Fibroblast of skin of scalp (primary cell): ENCODE data around the gene LCOR. TPM values are rescaled to one million over a fixed set of nuclear protein-coding genes. Genes with fewer than 3 reads are reported as not detected.
"Not testable (repeated sequence)": the region's sequence is repeated elsewhere in the genome, so short reads cannot be mapped to it uniquely, and the experiment has no call there.

Experiments used
- DNase-seq: peaks from one replicate; pipeline ENCODE4 v3.0.0-alpha.2; 2013
- polyA plus RNA-seq, 2 experiments: library from polyadenylated mRNA; unstranded; fragments of 120-200 nt; gene quantifications; one replicate each; pipeline ENCODE4 v1.2.1, GENCODE V29; 2013; ENCODE audit not compliant: insufficient read length in 2 of 2

LCOR gene
- polyA plus RNA-seq (2013, experiment 1 of 2; ENCODE audit: insufficient read length) = 7.8 TPM
- 10.6 TPM for polyA plus RNA-seq (2013, experiment 2 of 2; ENCODE audit: insufficient read length)

- DNase-seq = peak; percentile 96
Measured at GRCh38 chr10:96831867-96832720, at the start of gene LCOR. LCOR (plus strand) TSS chr10:96832298; CDS start chr10:96949058, 116,760 bp downstream.

- DNase-seq = no peak
Measured at GRCh38 chr10:96784253-96784652, 47.8 kb upstream of the LCOR start.

DNA sequence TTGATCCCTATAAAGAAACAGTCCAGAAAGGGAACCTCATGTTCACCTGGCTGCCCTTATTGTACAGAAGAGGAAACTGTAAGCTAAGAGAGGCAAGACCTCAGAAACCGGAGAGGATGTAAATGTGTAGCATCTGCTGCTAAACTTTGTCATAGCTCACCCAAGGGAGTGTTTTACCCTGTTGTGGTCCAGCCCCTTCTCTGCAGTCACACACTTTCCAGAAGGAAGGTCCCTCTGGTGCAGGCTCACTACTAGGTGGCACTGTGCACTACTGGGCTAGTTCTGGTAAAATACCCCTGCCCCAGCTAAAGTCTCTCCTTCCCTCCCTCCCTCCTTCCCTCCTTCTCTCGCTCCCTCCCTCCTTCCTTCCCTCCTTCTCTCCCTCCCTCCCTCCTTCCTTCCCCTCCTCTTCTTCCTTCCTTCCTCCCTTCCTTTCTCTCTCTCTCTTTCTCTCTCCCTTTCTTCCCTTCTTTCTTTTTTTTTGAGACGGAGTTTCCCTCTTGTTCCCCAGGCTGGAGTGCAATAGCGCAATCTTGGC lies 42.5 kb upstream of the LCOR start:
- DNase-seq = peak; percentile 43

- DNase-seq = no peak
Measured at GRCh38 chr10:96791902-96792301, 40.2 kb upstream of the LCOR start.

GRCh38 chr10:96794836-96795733 lies 37.0 kb upstream of the LCOR start:
- no peak for DNase-seq

GRCh38 chr10:96797485-96797884 lies 34.6 kb upstream of the LCOR start:
- DNase-seq = no peak

GRCh38 chr10:96803288-96803664 lies 28.8 kb upstream of the LCOR start:
- no peak for DNase-seq

- DNase-seq = peak; percentile 89
Measured at GRCh38 chr10:96814264-96814663, 17.8 kb upstream of the LCOR start.

DNA sequence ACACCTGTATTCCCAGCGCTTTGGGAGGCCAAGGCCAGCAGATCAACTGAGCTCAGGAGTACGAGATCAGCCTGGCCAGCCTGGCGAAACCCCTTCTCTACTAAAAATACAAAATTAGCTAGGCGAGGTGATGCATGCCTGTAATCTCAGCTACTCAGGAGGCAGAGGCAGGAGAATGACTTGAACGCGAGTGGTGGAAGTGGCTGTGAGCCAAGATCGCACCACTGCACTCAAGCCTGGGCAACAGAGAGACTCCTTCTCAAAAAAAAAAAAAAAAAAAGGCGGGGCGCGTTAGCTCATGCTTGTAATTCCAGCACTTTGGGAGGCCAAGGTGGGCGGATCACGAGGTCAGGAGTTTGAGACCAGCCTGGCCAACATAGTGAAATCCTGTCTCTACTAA lies 13.1 kb upstream of the LCOR start:
- DNase-seq = not testable (repeated sequence)

DNA sequence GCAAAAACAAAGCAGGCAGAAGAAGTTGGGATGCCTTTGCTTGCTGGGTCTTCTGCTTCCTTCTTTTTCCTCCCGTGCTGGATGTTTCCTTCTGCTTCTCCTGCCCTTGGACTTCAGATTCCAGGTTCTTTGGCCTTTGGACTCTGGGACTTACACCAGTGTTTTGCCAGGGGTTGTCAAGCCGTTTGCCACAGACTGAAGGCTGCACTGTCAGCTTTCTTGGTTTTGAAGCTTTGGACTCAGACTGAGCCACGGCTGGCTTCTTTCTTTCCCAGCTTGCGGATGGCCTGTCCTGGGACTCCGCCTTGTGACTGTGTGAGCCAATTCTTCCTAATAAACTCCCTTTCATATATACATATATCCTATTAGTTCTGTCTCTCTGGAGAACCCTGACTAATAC lies 11.3 kb upstream of the LCOR start:
- DNase-seq = no peak

DNA sequence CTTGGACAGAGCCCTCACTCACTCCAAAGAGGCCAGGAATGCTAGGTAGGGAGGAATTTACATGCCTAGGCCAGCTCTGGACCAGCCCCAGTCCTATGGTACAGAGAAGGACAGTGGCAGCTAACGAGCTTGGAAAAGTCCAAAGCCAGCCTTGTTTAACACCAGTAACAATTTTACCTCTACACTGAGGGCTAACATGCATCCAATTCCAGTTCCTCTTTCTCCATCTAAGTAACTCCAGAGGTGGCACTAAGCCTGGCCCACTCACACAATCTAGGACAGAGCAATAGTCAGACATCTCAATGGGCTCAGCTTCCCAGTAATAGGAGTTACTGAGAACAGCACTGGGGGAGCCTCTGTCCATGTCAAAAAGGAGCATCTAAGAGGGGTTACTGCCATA lies 5.7 kb upstream of the LCOR start:
- DNase-seq = no peak

DNA sequence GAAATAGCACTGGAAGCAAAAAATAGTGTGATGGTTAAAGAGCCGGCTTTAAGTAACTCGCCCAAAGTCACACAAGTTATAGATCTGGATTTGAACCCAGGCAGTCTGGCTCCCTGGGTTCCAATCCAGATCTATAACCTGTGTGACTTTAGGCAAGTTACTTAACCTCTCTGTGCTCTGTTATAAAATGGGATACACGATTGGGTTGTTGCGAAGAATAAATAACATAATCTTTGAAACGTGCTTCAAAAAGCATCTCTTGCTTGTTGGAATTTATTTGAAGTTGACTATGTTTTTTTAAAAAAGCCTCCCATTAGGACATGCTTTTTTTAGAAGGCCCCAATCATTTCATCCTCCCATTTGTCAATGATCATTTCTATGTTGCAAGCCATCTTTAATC lies 3.5 kb upstream of the LCOR start:
- no peak for DNase-seq

GRCh38 chr10:96829029-96829773 lies 2.9 kb upstream of the LCOR start:
- no peak for DNase-seq

GRCh38 chr10:96830511-96831199 lies 1.4 kb upstream of the LCOR start:
- DNase-seq = peak; percentile 65

DNA sequence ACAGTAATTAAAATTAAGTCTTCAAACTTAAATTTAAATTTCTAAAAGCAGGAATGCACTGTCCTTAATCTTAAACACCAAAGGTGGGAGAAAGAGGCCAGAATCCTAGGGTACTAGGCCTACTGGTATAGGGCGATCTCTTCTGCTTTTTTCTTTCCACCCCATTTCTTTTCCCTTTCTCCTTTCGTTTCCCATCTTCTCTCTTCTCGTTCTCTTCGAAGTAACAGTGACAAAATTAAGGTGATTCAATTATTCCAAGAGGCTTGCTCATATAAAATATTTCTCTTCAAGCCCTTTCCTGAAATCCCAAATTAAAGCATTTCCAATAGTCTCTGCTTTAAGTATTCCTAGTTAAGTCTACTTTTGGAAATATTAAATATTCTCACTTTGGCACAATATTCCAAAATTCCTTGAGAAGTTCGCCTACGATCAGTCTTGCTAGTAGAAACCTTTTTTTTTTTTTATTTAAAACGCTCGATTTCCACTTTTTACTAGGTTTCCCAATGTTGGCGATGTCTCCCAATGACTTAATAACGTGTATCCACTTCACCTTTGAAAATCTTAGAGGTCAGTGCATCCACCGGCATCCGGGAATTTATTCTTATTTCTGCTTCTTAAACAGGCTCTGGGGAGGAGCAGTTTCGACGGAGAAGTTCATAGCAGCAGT lies 765 bp upstream of the LCOR start:
- DNase-seq = no peak

GRCh38 chr10:96832721-96833219 lies 672 bp downstream of the LCOR start:
- DNase-seq = peak; percentile 81

- peak; percentile 34 for DNase-seq
Measured at GRCh38 chr10:96833220-96834001, 1.3 kb downstream of the LCOR start.

- peak; percentile 22 for DNase-seq
Measured at GRCh38 chr10:96834120-96834519, 2.0 kb downstream of the LCOR start.

GRCh38 chr10:96835899-96836298 lies 3.8 kb downstream of the LCOR start:
- peak; percentile 80 for DNase-seq

DNA sequence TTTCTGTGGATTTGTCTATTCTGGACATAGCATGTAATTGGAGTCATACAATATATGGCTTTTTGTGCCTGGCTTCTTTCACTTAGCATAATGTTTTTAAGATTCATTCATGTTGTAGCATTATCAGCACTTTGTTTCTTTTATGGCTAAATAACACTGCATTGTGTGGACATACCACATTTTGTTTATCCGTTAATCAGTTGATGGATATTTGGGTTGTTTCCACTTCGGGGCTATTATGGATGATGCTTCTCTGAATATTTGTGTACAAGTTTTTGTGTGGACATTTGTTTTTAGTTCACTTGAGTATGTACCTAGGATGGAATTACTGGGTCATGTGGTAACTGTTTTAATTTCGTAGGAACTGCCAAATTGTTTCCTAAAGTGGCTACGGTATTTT lies 6.4 kb downstream of the LCOR start:
- no peak for DNase-seq
